ENCODE data around the gene MBTD1. TPM values are rescaled to one million over a fixed set of nuclear protein-coding genes. Genes with fewer than 3 reads are reported as not detected.
"Not testable (repeated sequence)": the region's sequence is repeated elsewhere in the genome, so short reads cannot be mapped to it uniquely, and the experiment has no call there.

MBTD1 gene
- total RNA-seq = 6.6 TPM
- long read RNA-seq, partial matches to known transcripts = 1 of 3 reads
- long read RNA-seq, other reads (novel, unspliced or antisense) = 2 of 3 reads

DNA sequence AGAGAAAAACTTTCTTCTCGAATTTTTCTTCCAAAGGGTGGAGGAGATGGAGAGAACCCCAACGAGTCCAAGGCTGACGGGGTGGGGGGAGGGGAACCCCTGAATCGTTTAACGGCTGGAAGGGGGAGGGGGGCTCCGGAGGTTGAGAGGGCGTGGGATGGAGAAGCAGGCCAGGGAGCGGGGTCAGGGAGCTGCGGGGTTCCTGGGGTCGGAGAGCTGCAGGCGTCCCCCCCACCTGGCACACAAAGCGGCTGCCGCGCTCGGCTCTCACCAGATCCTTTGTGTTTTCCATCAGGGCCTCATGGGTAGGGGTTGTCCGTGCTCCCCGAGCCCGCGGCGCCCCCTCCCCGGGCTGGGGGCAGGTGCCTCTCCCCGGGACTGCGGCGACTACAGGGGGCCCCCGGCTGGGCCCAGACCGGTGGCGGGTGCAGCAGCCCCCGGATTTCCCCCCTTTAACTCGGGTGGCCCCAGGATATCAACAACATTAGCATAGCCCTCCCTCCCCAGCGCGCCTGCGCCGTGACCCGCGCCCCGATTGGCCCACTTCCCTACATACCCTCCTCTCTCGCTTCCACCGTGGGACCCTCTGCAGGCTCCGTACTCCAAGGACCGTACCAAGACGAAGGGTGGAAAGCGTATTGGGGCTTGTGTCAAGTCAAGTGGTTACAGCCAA lies at the start of gene MBTD1:
Gene MBTD1 (minus strand): TSS at position 486 of the 673 bp plus-strand sequence. CDS start 34,888 bp downstream, outside the sequence.
- ATAC-seq (peak; percentile 93), DNase-seq (peak; percentile 96)
- intact Hi-C loops (cut with micrococcal nuclease) = no loop called here

- DNase-seq (no peak), ATAC-seq (no peak)
- intact Hi-C loops (cut with micrococcal nuclease) = no loop called here
Observed at GRCh38 chr17:51305182-51305581, 45.3 kb upstream of the MBTD1 start.

DNA sequence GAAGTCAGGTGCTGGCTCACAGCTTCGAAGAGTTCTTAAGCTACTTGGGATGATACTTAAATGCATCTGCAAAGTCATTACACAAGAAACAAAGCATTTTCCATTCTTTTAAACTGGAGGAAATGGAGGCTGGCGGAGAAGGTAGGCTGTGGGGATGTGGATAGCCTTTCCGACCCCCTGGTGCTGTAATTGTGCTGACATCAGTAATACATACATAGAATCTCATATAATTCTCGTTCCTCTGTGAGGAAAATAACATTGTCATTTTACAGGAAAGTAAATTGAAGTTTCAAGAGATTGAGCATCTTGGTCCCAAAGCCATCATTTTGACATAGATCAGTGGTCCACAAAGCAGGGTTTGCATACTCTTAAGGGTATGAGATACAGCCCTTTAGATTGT lies 40.0 kb upstream of the MBTD1 start:
- no peak for ATAC-seq
- intact Hi-C loops (cut with micrococcal nuclease) = no loop called here
- no peak for DNase-seq

DNA sequence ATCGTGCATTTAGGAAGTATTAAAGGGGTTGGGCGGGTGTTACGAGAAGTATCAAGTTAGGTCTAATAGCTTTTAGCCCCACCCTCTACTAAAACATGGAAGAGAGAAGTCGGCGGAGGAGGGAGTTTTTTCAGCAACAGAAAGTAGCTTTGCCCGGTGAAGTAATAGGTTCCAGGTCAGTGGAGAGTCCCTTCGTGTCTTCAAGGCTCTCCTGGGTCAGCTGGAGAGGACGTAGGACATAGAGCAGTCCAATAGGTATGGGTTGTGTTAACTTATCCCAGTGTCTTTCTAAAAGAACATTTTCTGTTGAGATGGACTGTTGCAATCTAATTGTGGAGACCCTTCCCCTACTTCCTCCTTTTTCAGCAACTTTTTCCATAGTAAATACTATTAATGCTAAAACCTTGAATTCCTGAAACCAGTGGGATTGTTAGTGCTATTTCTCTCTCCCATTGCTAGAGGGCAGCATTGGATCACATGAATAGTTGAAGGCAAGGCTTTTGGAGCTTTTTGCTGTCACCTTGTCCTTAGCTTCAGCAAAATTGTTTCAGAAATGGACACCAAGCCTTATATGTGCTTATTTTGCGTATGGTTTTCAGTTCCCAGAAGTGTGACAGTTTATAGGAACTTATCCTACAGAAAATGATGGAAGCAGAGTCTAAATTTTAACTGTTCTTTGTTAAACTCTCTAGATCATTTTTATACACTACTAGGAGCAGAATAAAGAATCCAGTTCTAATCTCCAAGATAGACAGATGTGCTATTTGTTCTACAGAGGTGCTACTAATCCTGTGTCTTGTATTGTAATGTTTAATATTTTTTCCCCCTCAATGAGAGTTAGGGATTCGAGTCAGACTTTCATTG lies 38.9 kb upstream of the MBTD1 start:
- intact Hi-C loops (cut with micrococcal nuclease) = no loop called here
- ATAC-seq (no peak), DNase-seq (no peak)

DNA sequence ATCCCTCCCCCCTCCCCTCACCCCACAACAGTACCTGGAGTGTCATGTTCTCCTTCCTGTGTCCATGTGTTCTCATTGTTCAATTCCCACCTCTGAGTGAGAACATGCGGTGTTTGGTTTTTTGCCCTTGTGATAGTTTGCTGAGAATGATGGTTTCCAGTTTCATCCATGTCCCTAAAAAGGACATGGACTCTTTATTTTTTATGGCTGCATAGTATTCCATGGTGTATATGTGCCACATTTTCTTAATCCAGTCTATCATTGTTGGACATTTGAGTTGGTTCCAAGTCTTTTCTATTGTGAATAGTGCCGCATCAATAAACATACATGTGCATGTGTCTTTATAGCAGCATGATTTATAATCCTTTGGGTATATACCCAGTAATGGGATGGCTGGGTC lies 34.5 kb upstream of the MBTD1 start:
- DNase-seq; intact Hi-C loops (cut with micrococcal nuclease); ATAC-seq: not testable (repeated sequence)

DNA sequence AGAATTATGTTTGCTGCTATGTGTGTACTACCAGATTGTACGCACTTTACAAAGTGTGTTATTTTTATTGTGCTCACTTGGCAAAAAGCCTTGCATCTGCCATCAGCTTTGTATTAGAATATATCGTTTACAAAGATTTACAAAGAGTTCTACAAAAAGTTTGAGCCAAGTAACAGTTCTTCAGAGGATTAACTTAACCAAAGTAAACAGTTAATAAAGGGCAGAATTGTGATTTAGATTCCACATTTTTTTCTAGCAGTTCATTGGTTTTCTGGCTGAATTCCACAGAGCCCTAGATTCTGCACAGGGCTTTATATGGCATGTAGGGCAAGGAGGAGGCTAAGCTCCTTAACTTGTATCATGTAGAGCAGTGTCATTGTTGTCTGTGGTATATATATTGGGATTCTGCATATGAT lies 29.9 kb upstream of the MBTD1 start:
- ATAC-seq = no peak
- intact Hi-C loops (cut with micrococcal nuclease) = no loop called here

GRCh38 chr17:51287412-51287811 lies 27.6 kb upstream of the MBTD1 start:
- ATAC-seq (no peak), DNase-seq (no peak)
- intact Hi-C loops (cut with micrococcal nuclease) = no loop called here

More for the DNA sequence above, 29.9 kb upstream of the MBTD1 start:
- DNase-seq = no peak

GRCh38 chr17:51279183-51279582 lies 19.3 kb upstream of the MBTD1 start:
- no peak for DNase-seq
- no peak for ATAC-seq
- intact Hi-C loops (cut with micrococcal nuclease) = no loop called here

DNA sequence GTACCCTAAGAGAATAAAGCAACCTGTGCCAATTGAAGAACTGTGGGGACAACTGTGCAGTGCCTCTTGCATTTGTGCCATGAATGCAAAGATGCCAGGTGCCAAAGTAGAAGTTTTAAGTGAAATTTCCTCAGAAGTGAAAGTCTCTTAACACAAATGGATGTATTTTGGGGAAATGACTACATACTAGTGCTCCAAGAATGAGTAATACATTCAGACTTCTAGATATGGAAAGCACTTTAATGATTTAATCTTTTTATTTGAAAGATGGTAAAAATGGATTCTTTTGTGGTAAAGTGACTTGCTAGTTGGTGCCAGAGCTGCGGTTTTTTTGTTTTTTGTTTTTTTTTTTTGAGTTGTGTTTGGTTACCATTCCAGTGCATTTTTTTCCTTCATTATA lies 15.5 kb upstream of the MBTD1 start:
- DNase-seq (no peak), ATAC-seq (no peak)
- intact Hi-C loops (cut with micrococcal nuclease) = no loop called here

- ATAC-seq (no peak), DNase-seq (no peak)
- intact Hi-C loops (cut with micrococcal nuclease) = no loop called here
Observed at GRCh38 chr17:51272812-51273211, 13.0 kb upstream of the MBTD1 start.

DNA sequence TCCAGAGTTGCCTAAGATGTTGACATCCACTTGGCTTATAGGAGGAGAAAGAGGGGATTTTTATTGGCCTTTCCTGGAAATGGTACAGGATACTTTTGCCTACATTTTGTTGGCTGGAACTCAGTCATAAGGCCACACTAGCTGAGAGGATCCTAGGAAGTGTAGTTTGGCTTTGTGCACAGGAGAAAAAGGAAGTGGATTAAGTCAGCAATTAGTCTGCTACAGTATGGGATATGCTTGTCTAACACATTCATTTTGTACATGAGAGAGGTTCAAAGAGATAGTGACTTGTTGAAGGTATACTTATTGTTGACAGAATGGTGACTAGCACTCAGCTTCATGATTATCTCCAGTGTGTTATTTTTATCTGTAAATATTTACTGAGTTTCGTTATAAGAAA lies 10.8 kb upstream of the MBTD1 start:
- DNase-seq = no peak
- ATAC-seq = no peak
- intact Hi-C loops (cut with micrococcal nuclease) = no loop called here

- DNase-seq (no peak), ATAC-seq (no peak)
- intact Hi-C loops (cut with micrococcal nuclease) = no loop called here
Observed at GRCh38 chr17:51269991-51270390, 10.1 kb upstream of the MBTD1 start.

GRCh38 chr17:51264466-51264865 lies 4.6 kb upstream of the MBTD1 start:
- intact Hi-C loops (cut with micrococcal nuclease); ATAC-seq; DNase-seq: not testable (repeated sequence)

- no peak for ATAC-seq
- intact Hi-C loops (cut with micrococcal nuclease) = no loop called here
- DNase-seq = no peak
Observed at GRCh38 chr17:51263006-51263405, 3.2 kb upstream of the MBTD1 start.

- DNase-seq (no peak), ATAC-seq (no peak)
- intact Hi-C loops (cut with micrococcal nuclease) = no loop called here
Observed at GRCh38 chr17:51261024-51261963, 1.4 kb upstream of the MBTD1 start.

DNA sequence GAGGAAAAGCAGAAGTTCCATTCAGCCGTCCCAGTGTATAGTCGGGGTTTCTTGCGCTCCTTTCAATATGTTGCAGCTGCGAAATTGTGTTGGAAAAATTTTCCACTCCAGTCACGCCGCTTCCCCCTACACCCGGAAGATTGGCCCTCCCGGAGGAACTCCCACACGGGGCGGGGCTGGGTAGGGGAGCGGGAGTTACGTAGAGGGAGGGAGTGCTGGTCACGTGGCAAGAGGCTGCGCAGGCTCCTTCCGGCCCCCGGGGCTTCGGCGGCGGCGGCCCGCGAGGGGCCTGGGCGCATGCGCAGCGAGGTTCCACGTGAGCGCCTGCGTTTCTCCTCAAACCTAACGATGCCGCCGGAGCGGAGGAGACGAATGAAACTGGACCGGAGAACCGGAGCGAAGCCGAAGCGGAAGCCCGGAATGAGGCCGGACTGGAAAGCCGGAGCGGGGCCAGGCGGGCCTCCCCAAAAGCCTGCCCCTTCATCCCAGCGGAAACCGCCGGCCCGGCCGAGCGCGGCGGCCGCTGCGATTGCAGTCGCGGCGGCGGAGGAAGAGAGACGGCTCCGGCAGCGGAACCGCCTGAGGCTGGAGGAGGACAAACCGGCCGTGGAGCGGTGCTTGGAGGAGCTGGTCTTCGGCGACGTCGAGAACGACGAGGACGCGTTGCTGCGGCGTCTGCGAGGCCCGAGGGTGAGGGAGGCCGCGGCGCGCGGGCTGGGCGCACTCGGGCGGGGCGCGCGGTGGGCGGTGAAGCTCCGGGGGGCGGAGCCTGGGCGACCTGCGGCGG lies 581 bp upstream of the MBTD1 start, which contains the start of gene UTP18:
Gene UTP18 (plus strand): TSS at position 310 of the 787 bp plus-strand sequence. CDS start 39 bp downstream, at position 349.
- peak; percentile 97 for DNase-seq
- intact Hi-C loops (cut with micrococcal nuclease) = no loop called here
- ATAC-seq = peak; percentile 95

GRCh38 chr17:51258756-51259563 lies 889 bp downstream of the MBTD1 start:
- ATAC-seq (no peak), DNase-seq (no peak)
- intact Hi-C loops (cut with micrococcal nuclease) = no loop called here
